HepG2 (cell line): ENCODE data around the gene HNF1B. TPM values are rescaled to one million over a fixed set of nuclear protein-coding genes. Genes with fewer than 3 reads are reported as not detected.
A peak's percentile ranks its signal among the peaks of the same experiment; 100 is the strongest.

Experiments
- GMEB2 ChIP-seq: IDR thresholded peaks from 2 replicates; pipeline ENCODE4 v1.6.1; 2016; ENCODE audit warnings: missing biosample characterization, missing genetic modification reagents, low read depth
- KDM1A ChIP-seq: IDR thresholded peaks from 2 replicates; pipeline ENCODE4 v1.6.1; 2016; ENCODE audit warnings: missing compliant biosample characterization
- KDM3A ChIP-seq: IDR thresholded peaks from 2 replicates; pipeline ENCODE4 v1.6.1; 2018; ENCODE audit warnings: low read depth, missing compliant biosample characterization
- MXD1 ChIP-seq: sonication (generic); formaldehyde crosslinking; IDR thresholded peaks from 2 replicates; pipeline ENCODE4 v1.4.0; 2020; ENCODE audit warnings: mild to moderate bottlenecking, missing genetic modification reagents
- PRDM10 ChIP-seq: sonication (generic); formaldehyde crosslinking; IDR thresholded peaks from 2 replicates; pipeline ENCODE4 v1.4.0; 2020; ENCODE audit warnings: low read depth, missing genetic modification reagents
- REPIN1 ChIP-seq: sonication (generic); formaldehyde crosslinking; IDR thresholded peaks from 2 replicates; pipeline ENCODE4 v1.8.0; 2022; ENCODE audit warnings: missing genetic modification reagents, low read depth, mild to moderate bottlenecking, borderline replicate concordance
- SIX1 ChIP-seq: sonication (generic); formaldehyde crosslinking; IDR thresholded peaks from 2 replicates; pipeline ENCODE4 v1.4.0; 2020; ENCODE audit warnings: missing genetic modification reagents, borderline replicate concordance
- ZNF18 ChIP-seq: sonication (generic); formaldehyde crosslinking; IDR thresholded peaks from 2 replicates; pipeline ENCODE4 v1.8.0; 2022; ENCODE audit warnings: mild to moderate bottlenecking, missing genetic modification reagents; ENCODE audit not compliant: insufficient replicate concordance
- ZNF318 ChIP-seq: sonication (generic); formaldehyde crosslinking; IDR thresholded peaks from 2 replicates; pipeline ENCODE4 v1.4.0; 2020; ENCODE audit warnings: mild to moderate bottlenecking, missing genetic modification reagents
- ZNF558 ChIP-seq: sonication (generic); formaldehyde crosslinking; IDR thresholded peaks from 2 replicates; pipeline ENCODE4 v1.9.0; 2022; ENCODE audit warnings: mild to moderate bottlenecking, missing genetic modification reagents, borderline replicate concordance
- ZNF615 ChIP-seq: sonication (generic); formaldehyde crosslinking; IDR thresholded peaks from 2 replicates; pipeline ENCODE4 v1.5.0; 2020; ENCODE audit warnings: mild to moderate bottlenecking, missing genetic modification reagents, borderline replicate concordance
- polyA plus RNA-seq, 8 experiments: library from polyadenylated mRNA; depleted of rRNA in 3 of 8; stranded (reverse) in 7 of 8; unstranded in 1 of 8; fragments of >200 nt; fragmentation: Illumina TruSeq in 4 of 8; extraction: Trizol in 4 of 8; gene quantifications; 2 replicates each; pipeline versions ENCODE4 v1.2.1 to v1.2.3, GENCODE V29; 2011 to 2016; ENCODE audit warnings: low read depth in 4 of 8, missing spikeins in 1 of 8, mixed read lengths in 1 of 8; ENCODE audit not compliant: insufficient read depth in 1 of 8
- total RNA-seq, 5 experiments: library from RNA; depleted of rRNA; stranded (reverse); fragments of >200 nt; fragmentation: Illumina TruSeq; extraction: Trizol; gene quantifications; 2 replicates each; pipeline ENCODE4 v1.2.3, GENCODE V29; 2016; ENCODE audit warnings: low read depth in 1 of 5

The HNF1B gene
- total and polyA plus RNA-seq, 2 of the 13 experiments (the other 11 are each of a cell fraction or from before 2014, with no cell fraction given) = 1.9 to 5.3 TPM

GRCh38 chr17:37708616-37709212 is 36.1 kb downstream of the HNF1B start (continued):
- peak; percentile 12; the same call in 1 of the 2 replicates for TF ChIP-seq MXD1 (CRISPR knock-in tag)
- 0 out of 2 replicates have a peak, but pooled peaks have one; percentile 31 for TF ChIP-seq KDM1A (CRISPR knock-in tag)
- TF ChIP-seq SIX1 (CRISPR knock-in tag) = no peak
- no peak for TF ChIP-seq ZNF318 (CRISPR knock-in tag)
- TF ChIP-seq PRDM10 = peak; percentile 76
- TF ChIP-seq ZNF615 (CRISPR knock-in tag) = no peak
- TF ChIP-seq REPIN1 (CRISPR knock-in tag) = no peak
- no peak for TF ChIP-seq ZNF558 (CRISPR knock-in tag)
- TF ChIP-seq ZNF18 = no peak
- no peak for TF ChIP-seq KDM3A (CRISPR knock-in tag)
- no peak for TF ChIP-seq GMEB2 (CRISPR knock-in tag)
